GM12878 (cell line): ENCODE data around the gene BTBD9. TPM values are rescaled to one million over a fixed set of nuclear protein-coding genes. Genes with fewer than 3 reads are reported as not detected.

ENCODE experiments used
- ATAC-seq: fragments of 200-7000 bp; cut with Tn5 transposase; 3 replicates; pipeline ENCODE4 v1.9.1; 2020; ENCODE audit warnings: mild to moderate bottlenecking, moderate library complexity
- BruUV-seq: library from RNA; stranded (reverse); fragments of 400-500 nt; replicated peaks from 2 replicates; lab custom pipeline; 2021; lab: Mats Ljungman, UMichigan
- CTCF ChIA-PET: fragments of 300-600 bp; sonication (Branson Sonifier 250); formaldehyde crosslinking; extraction: SDS; loops from one replicate; lab custom pipeline; 2021; ENCODE audit warnings: inconsistent platforms; lab: Yijun Ruan, JAX
- POLR2A ChIA-PET: fragments of 350-600 bp; formaldehyde crosslinking; extraction: SDS; loops from one replicate; lab custom pipeline; 2021; ENCODE audit warnings: inconsistent platforms; lab: Charles Lee
- RAD21 ChIA-PET: fragments of 300-600 bp; sonication (Branson Sonifier 250); formaldehyde crosslinking; loops from one replicate; lab custom pipeline; 2023; ENCODE audit warnings: antibody characterized with exemption; ENCODE audit not compliant: unreplicated experiment; lab: Charles Lee
- SMC1A ChIA-PET: fragments of 300-600 bp; sonication (Branson Sonifier 250); formaldehyde crosslinking; loops from one replicate; lab custom pipeline; 2023; ENCODE audit not compliant: unreplicated experiment, uncharacterized antibody; lab: Charles Lee
- DNase-seq: peaks from one replicate; pipeline ENCODE4 v3.0.0-alpha.2; 2011; ENCODE audit warnings: low read depth, low spot score
- FAIRE-seq: peaks from 3 replicates; lab custom pipeline; 2011; peaks lifted over from hg19 to GRCh38; lab: Jason Lieb, UNC
- H2AFZ ChIP-seq: 2 replicates; pipeline ENCODE4 v1.6.0; 2011; ENCODE audit warnings: low read depth, low read length, control low read depth; ENCODE audit not compliant: control insufficient read depth
- H3K27ac ChIP-seq: 2 replicates; pipeline ENCODE4 v1.5.1; 2011; ENCODE audit warnings: control low read depth; ENCODE audit not compliant: control insufficient read depth, insufficient read depth
- H3K27me3 ChIP-seq, 2 experiments: replicated peaks in 1 of 2; 2 replicates each; pipeline versions ENCODE4 v1.6.0 to v1.6.1; 2011; ENCODE audit warnings: low read length in 1 of 2; ENCODE audit not compliant: control insufficient read depth in 2 of 2, insufficient read depth in 2 of 2
- H3K36me3 ChIP-seq, 2 experiments: 2 replicates each; pipeline ENCODE4 v1.5.1; 2011; ENCODE audit warnings: low read length in 1 of 2; ENCODE audit not compliant: control insufficient read depth in 2 of 2, insufficient read depth in 2 of 2
- H3K4me1 ChIP-seq: 2 replicates; pipeline ENCODE4 v1.6.1; 2011; ENCODE audit warnings: mild to moderate bottlenecking, low read length, moderate library complexity, mixed read lengths; ENCODE audit not compliant: control insufficient read depth, insufficient read depth
- H3K4me2 ChIP-seq: 2 replicates; pipeline ENCODE4 v1.6.0; 2011; ENCODE audit warnings: control low read depth; ENCODE audit not compliant: control insufficient read depth, insufficient read depth
- H3K4me3 ChIP-seq: fragments of 200-600 bp; sonication (generic); 2 replicates; pipeline ENCODE4 v1.5.1; 2016
- H3K79me2 ChIP-seq: 2 replicates; pipeline ENCODE4 v1.6.0; 2011; ENCODE audit warnings: low read length; ENCODE audit not compliant: control insufficient read depth, insufficient read depth
- H3K9ac ChIP-seq: 2 replicates; pipeline ENCODE4 v1.8.0; 2011; ENCODE audit warnings: low read length, control low read depth, mixed read lengths; ENCODE audit not compliant: control insufficient read depth, insufficient read depth
- H3K9me3 ChIP-seq: replicated peaks from 3 replicates; pipeline ENCODE4 v1.5.1; 2011; ENCODE audit warnings: mild to moderate bottlenecking, low read length; ENCODE audit not compliant: control insufficient read depth, insufficient read depth
- H4K20me1 ChIP-seq: 2 replicates; pipeline ENCODE4 v1.6.0; 2011; ENCODE audit not compliant: control insufficient read depth, insufficient read depth
- ETV6 ChIP-seq, 2 experiments: fragments of 450-650 bp in 1 of 2; IDR thresholded peaks in 1 of 2; conservative IDR thresholded peaks in 1 of 2; 2 replicates each; pipeline ENCODE4 v1.6.1; 2014; ENCODE audit warnings: antibody characterized with exemption in 1 of 2, borderline replicate concordance in 1 of 2, low read depth in 1 of 2, mild to moderate bottlenecking in 1 of 2, moderate library complexity in 1 of 2
- HDAC6 ChIP-seq: fragments of 200-600 bp; sonication (generic); IDR thresholded peaks from one replicate; pipeline ENCODE4 v1.8.0; 2017; ENCODE audit warnings: antibody characterized with exemption; ENCODE audit not compliant: unreplicated experiment
- IRF4 ChIP-seq: IDR thresholded peaks from 2 replicates; pipeline ENCODE4 v1.6.1; 2011; ENCODE audit warnings: low read depth, low read length
- KAT2A ChIP-seq: conservative IDR thresholded peaks from 2 replicates; pipeline ENCODE4 v1.6.1; 2011; ENCODE audit warnings: low read depth, low read length; ENCODE audit not compliant: control insufficient read depth
- MTA2 ChIP-seq: fragments of 450-650 bp; IDR thresholded peaks from 2 replicates; pipeline ENCODE4 v1.6.1; 2016; ENCODE audit warnings: low read depth, mild to moderate bottlenecking, moderate library complexity
- NFIC ChIP-seq: IDR thresholded peaks from 2 replicates; pipeline ENCODE4 v1.6.1; 2012; ENCODE audit warnings: low read depth, mild to moderate bottlenecking, inconsistent platforms, low read length, moderate library complexity
- RAD21 ChIP-seq: IDR thresholded peaks from 2 replicates; pipeline ENCODE4 v1.6.1; 2011; ENCODE audit warnings: mild to moderate bottlenecking, low read depth, low read length, moderate library complexity; ENCODE audit not compliant: insufficient read depth
- RBBP5 ChIP-seq: fragments of 200-600 bp; sonication (generic); conservative IDR thresholded peaks from 2 replicates; pipeline ENCODE4 v1.6.1; 2016
- SIN3A ChIP-seq: IDR thresholded peaks from 2 replicates; pipeline ENCODE4 v1.6.1; 2012; ENCODE audit warnings: low read depth, low read length, improper control_type of control experiment
- SP1 ChIP-seq: IDR thresholded peaks from one replicate; pipeline ENCODE4 v1.6.1; 2011; ENCODE audit warnings: low read depth, low read length
- SREBF2 ChIP-seq: IDR thresholded peaks from 2 replicates; pipeline ENCODE4 v1.6.1; 2012; ENCODE audit warnings: mild to moderate bottlenecking, low read length
- TBL1XR1 ChIP-seq: IDR thresholded peaks from 2 replicates; pipeline ENCODE4 v1.6.1; 2012; ENCODE audit warnings: low read depth, low read length, improper control_type of control experiment
- ZNF687 ChIP-seq: fragments of 450-650 bp; IDR thresholded peaks from 2 replicates; pipeline ENCODE4 v1.6.1; 2017; ENCODE audit warnings: mild to moderate bottlenecking, moderate library complexity
- ZSCAN29 ChIP-seq: fragments of 450-650 bp; IDR thresholded peaks from 2 replicates; pipeline ENCODE4 v1.6.1; 2017; ENCODE audit warnings: mild to moderate bottlenecking, moderate library complexity
- WGBS: methylation state at CpG from one replicate; pipeline ENCODE4 v1.1.6; 2016; ENCODE audit warnings: low lambda C conversion rate; ENCODE audit not compliant: insufficient replicate concordance, insufficient coverage; ENCODE audit errors: missing lambda C conversion rate; 5-methylcytosine and 5-hydroxymethylcytosine counted together
- in situ Hi-C: fragments of 300-500 bp; cut with MboI; formaldehyde crosslinking; loops from 9 replicates; pipeline ENCODE4 v1.14.3; 2018; ENCODE audit warnings: mixed read lengths
- intact Hi-C: fragments of 100-400 bp; cut with micrococcal nuclease; formaldehyde crosslinking; loops from one replicate; pipeline ENCODE4 v1.14.2; 2022; ENCODE audit not compliant: unreplicated experiment
- polyA plus RNA-seq, 11 experiments: library from polyadenylated mRNA; depleted of rRNA in 4 of 11; unstranded in 6 of 11; stranded (reverse) in 5 of 11; fragments of >200 nt; fragmentation: Nextera tagmentation in 4 of 11; fragmentation: Illumina TruSeq in 1 of 11; extraction: Ambion mirVana in 4 of 11; extraction: Trizol in 1 of 11; gene quantifications; 1 replicate in 1 of 11; 2 replicates in 10 of 11; pipeline versions ENCODE4 v1.2.1 to v1.2.3, GENCODE V29; 2011 to 2016; ENCODE audit warnings: inconsistent platforms in 2 of 11, missing spikeins in 2 of 11, low read depth in 1 of 11
- total RNA-seq, 4 experiments: library from RNA; depleted of rRNA in 3 of 4; stranded (reverse); fragments of >200 nt in 3 of 4; fragmentation: Illumina TruSeq in 1 of 4; extraction: Trizol in 1 of 4; gene quantifications; 2 replicates each; pipeline versions ENCODE4 v1.2.1 to v1.2.3, GENCODE V29; 2013 to 2021

Gene BTBD9
- total and polyA plus RNA-seq, 10 of the 15 experiments (the other 5 are each of a cell fraction or from before 2014, with no cell fraction given), result 0.22 to 8.6 (median 4.6) TPM

- no peak overlapping the region for H2AFZ ChIP-seq
- H3K4me2 ChIP-seq, result no peak overlapping the region
- intact Hi-C loops, result loop anchor here (5.0 to 10.0 kb wide), 4 partner anchors 175 to 785 kb away; no protein-coding TSS in a partner anchor
- no peaks in the 10 kb centered on the region for H3K36me3 ChIP-seq
- H3K9me3 ChIP-seq, result no peaks in the 10 kb centered on the region
- WGBS, result 88% methylated on average over 2 of the region's 2 CpGs
- H3K4me1 ChIP-seq, result 0 out of 2 replicates have a peak, but pooled peaks cover 9% of the 10 kb centered on the region
- H3K27ac ChIP-seq, result no peak overlapping the region
- no peak overlapping the region for H3K4me3 ChIP-seq
- no peak for FAIRE-seq
- ATAC-seq, result no peak
- in situ Hi-C loops, result loop anchor here (10.0 kb wide), 1 partner anchor 707 kb away; no protein-coding TSS in a partner anchor
- SMC1A ChIA-PET, result interaction anchor here (0.6 to 4.5 kb wide), 7 partner anchors 9 to 458 kb away, joined by 3 to 36 read pairs (median 4); no protein-coding TSS in a partner anchor
- H3K9ac ChIP-seq, result no peak overlapping the region
- DNase-seq, result no peak
- no peaks in the 10 kb centered on the region for H3K79me2 ChIP-seq
- no peaks in the 10 kb centered on the region for H4K20me1 ChIP-seq
- POLR2A ChIA-PET, result no interaction called here
- peak; percentile 31; the same call in 1 of the 2 replicates for TF ChIP-seq RAD21
- no peak for TF ChIP-seq SREBF2
- TF ChIP-seq SIN3A, result no peak
- no peak for TF ChIP-seq RBBP5
- no peak for TF ChIP-seq ETV6 (conservative IDR thresholded peaks at IDR 0.05 in 1 of 2, IDR thresholded peaks at IDR 0.05 in 1 of 2; ENCODE audit: borderline replicate concordance in 1 of 2, low read depth in 1 of 2)
- no peak for TF ChIP-seq ZSCAN29
- H3K27me3 ChIP-seq, result no peaks in the 10 kb centered on the region
- CTCF ChIA-PET, result interaction anchor here (0.6 to 5.0 kb wide), 5 partner anchors 25 to 792 kb away, joined by 3 to 63 read pairs (median 5); no protein-coding TSS in a partner anchor
- no TSS peak for BruUV-seq
- RAD21 ChIA-PET, result interaction anchor here (1.0 to 1.3 kb wide), 2 partner anchors 13 to 182 kb away, joined by 3 read pairs; no protein-coding TSS in a partner anchor
Observed at GRCh38 chr6:38492031-38492430, 147.7 kb downstream of the BTBD9 start.

GRCh38 chr6:38489951-38490350, 149.8 kb downstream of the BTBD9 start:
- no peaks in the 10 kb centered on the region for H3K79me2 ChIP-seq
- ChIA-PET SMC1A (no interaction called here), RAD21 (interaction anchor here (0.8 kb wide), 1 partner anchor 785 kb away, joined by 3 read pairs; no protein-coding TSS in a partner anchor), POLR2A (no interaction called here), CTCF (interaction anchor here (1.5 kb wide), 1 partner anchor 8 kb away, joined by 4 read pairs; no protein-coding TSS in a partner anchor)
- H3K4me1 ChIP-seq, result 0 out of 2 replicates have a peak, but pooled peaks cover 5% of the 10 kb centered on the region
- no peak for ATAC-seq
- 100% methylated on average over 2 of the region's 2 CpGs for WGBS
- intact Hi-C loops (loop anchor here (5.0 to 10.0 kb wide), 4 partner anchors 173 to 783 kb away; no protein-coding TSS in a partner anchor), in situ Hi-C loops (loop anchor here (5.0 to 10.0 kb wide), 3 partner anchors 458 to 773 kb away; no protein-coding TSS in a partner anchor)
- H3K4me3 ChIP-seq, result no peak overlapping the region
- H3K27ac ChIP-seq, result no peak overlapping the region
- no TSS peak for BruUV-seq
- no peak for FAIRE-seq
- H3K27me3 ChIP-seq, result no peaks in the 10 kb centered on the region
- H3K4me2 ChIP-seq, result no peak overlapping the region
- H3K36me3 ChIP-seq, result no peaks in the 10 kb centered on the region
- H4K20me1 ChIP-seq, result no peaks in the 10 kb centered on the region
- no peaks in the 10 kb centered on the region; the same call in 2 of the 3 replicates for H3K9me3 ChIP-seq
- no peak overlapping the region for H2AFZ ChIP-seq
- no peak overlapping the region for H3K9ac ChIP-seq
- no peak for DNase-seq
- TF ChIP-seq NFIC (no peak), SP1 (no peak), HDAC6 (no peak), KAT2A (no peak), ZNF687 (no peak), MTA2 (no peak), IRF4 (no peak), TBL1XR1 (no peak)
